ENCODE measurements around the gene C16orf74. TPM values are rescaled to one million over a fixed set of nuclear protein-coding genes. Genes with fewer than 3 reads are reported as not detected.

The C16orf74 gene
- total and polyA plus RNA-seq, 2 of the 8 experiments (the other 6 are each of a cell fraction or from before 2014, with no cell fraction given): 7.3 to 9.3 TPM

DNA sequence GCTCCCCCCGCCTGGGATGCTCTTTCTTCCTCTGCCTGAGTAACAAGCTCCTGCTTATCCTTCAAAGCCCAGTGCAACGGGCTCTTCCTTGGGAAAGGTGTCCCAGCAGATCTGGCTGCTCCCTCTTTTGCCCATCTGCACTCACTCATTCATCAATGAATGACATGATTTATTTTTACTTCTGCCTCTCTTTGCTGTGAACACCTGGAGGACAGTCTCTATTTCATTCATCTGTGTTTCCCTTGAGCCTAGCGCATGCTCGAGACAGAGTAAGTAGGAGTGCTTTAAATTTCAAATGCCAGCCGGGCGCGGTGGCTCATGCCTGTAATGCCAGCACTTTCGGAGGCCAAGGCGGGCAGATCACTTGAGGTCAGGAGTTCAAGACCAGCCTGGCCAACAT, 40.2 kb downstream of the C16orf74 start:
- peaks cover 5 to 6% of the 10 kb centered on the region in 2 experiments; a peak in 3 of 4 replicates for H3K9me3 ChIP-seq (ENCODE audit: insufficient read depth in 2 of 2, low read depth in 1 of 2, low read length in 1 of 2)
- 86% methylated on average over 9 of the region's 9 CpGs; no CpG with 5 or more reads in 1 of the 2 experiments for WGBS, 2 experiments (ENCODE audit: extremely low coverage in 1 of 2, insufficient coverage in 1 of 2, insufficient read length in 1 of 2, insufficient replicate concordance in 2 of 2, low coverage in 1 of 2, low lambda C conversion rate in 2 of 2, missing lambda C conversion rate in 1 of 2)
- no peak overlapping the region for H3K14ac ChIP-seq (ENCODE audit: insufficient read length)
- H3K18ac ChIP-seq (ENCODE audit: extremely low read depth, low read length): no peak overlapping the region
- H4K8ac ChIP-seq (ENCODE audit: extremely low read depth, insufficient read depth, low read length): no peak overlapping the region
- no peaks in the 10 kb centered on the region for H3K36me3 ChIP-seq (ENCODE audit: control insufficient read depth in 2 of 4, insufficient read depth in 4 of 4, low read length in 3 of 4)
- no peak for FAIRE-seq
- peaks cover 0 to 2% of the 10 kb centered on the region in 2 experiments for H4K20me1 ChIP-seq (replicated peaks in 1 of 2; ENCODE audit: control insufficient read depth in 1 of 2, insufficient read depth in 2 of 2, low read length in 2 of 2)
- DNase-seq (ENCODE audit: low read depth in 1 of 2, low spot score in 2 of 2): no peak
- H3K23ac ChIP-seq (ENCODE audit: insufficient read length): no peak overlapping the region
- no peak overlapping the region for H2AFZ ChIP-seq (ENCODE audit: low read length)
- no peak overlapping the region for H3K4me2 ChIP-seq (ENCODE audit: insufficient read depth in 1 of 2, low read depth in 2 of 2, low read length in 2 of 2)
- no peak overlapping the region for H2BK12ac ChIP-seq (ENCODE audit: low read depth, low read length)
- H4K91ac ChIP-seq (replicated peaks; ENCODE audit: insufficient read length, low read length): no peak overlapping the region
- ChIA-PET CTCF (ENCODE audit: partially characterized antibody) (interaction anchor here (0.6 to 20.7 kb wide), 5 partner anchors 8 to 780 kb away, joined by 3 to 620 read pairs (median 9); partner anchors contain the start of gene GINS2), POLR2A (ENCODE audit: partially characterized antibody) (interaction anchor here (1.2 kb wide), 1 partner anchor 38 kb away, joined by 3 read pairs; no protein-coding TSS in a partner anchor)
- H3K23me2 ChIP-seq (ENCODE audit: low read depth, low read length): peaks cover 1% of the 10 kb centered on the region; the same call in 1 of the 2 replicates
- H3K27ac ChIP-seq (ENCODE audit: low read depth, low read length): no peak overlapping the region
- no peaks in the 10 kb centered on the region for H3K79me2 ChIP-seq (ENCODE audit: control insufficient read depth in 1 of 2, insufficient read depth in 2 of 2, low read length in 2 of 2)
- no peak overlapping the region for H2BK20ac ChIP-seq (ENCODE audit: low read length)
- H3K4ac ChIP-seq (replicated peaks; ENCODE audit: insufficient read length, low read depth, low read length): no peak overlapping the region
- H3K4me3 ChIP-seq (ENCODE audit: extremely low read depth in 1 of 4, insufficient read depth in 2 of 4, low read depth in 3 of 4, low read length in 4 of 4): no peak overlapping the region
- no peaks in the 10 kb centered on the region for H3K79me1 ChIP-seq (ENCODE audit: low read depth, low read length)
- H2AK5ac ChIP-seq (ENCODE audit: low read depth, low read length): no peak overlapping the region
- no peak overlapping the region for H4K5ac ChIP-seq (ENCODE audit: insufficient read length, low read depth, low read length)
- H3K27me3 ChIP-seq (replicated peaks in 1 of 4; ENCODE audit: control insufficient read depth in 3 of 4, extremely low read depth in 1 of 4, insufficient read depth in 3 of 4, low read length in 3 of 4): peaks cover 0 to 7% (median 2%) of the 10 kb centered on the region in 4 experiments; a peak in 3 of 7 replicates
- TF ChIP-seq RXRA (IDR thresholded peaks at IDR 0.05; ENCODE audit: insufficient read depth, low read depth, low read length) (no peak), SIN3A (conservative IDR thresholded peaks at IDR 0.05 in 1 of 2, IDR thresholded peaks at IDR 0.05 in 1 of 2; ENCODE audit: low read depth in 1 of 2, low read length in 2 of 2) (no peak)
- no peak overlapping the region for H2BK15ac ChIP-seq (ENCODE audit: low read length)
- H3K9ac ChIP-seq (replicated peaks in 1 of 4; ENCODE audit: extremely low read depth in 1 of 4, low read depth in 3 of 4, low read length in 3 of 4): no peak overlapping the region; a peak in 1 of 7 replicates
- no peak overlapping the region for H2BK5ac ChIP-seq (ENCODE audit: low read depth, low read length)
- no peak overlapping the region for H2BK120ac ChIP-seq (replicated peaks; ENCODE audit: low read depth, low read length)
- peaks cover 0 to 7% (median 6%) of the 10 kb centered on the region in 4 experiments; a peak in 6 of 7 replicates for H3K4me1 ChIP-seq (replicated peaks in 1 of 4; ENCODE audit: control insufficient read depth in 3 of 4, insufficient read depth in 4 of 4, low read length in 3 of 4)
- H3K56ac ChIP-seq (replicated peaks; ENCODE audit: insufficient read length, low read depth, low read length): no peak overlapping the region
